Mesothelial cell of epicardium (in vitro differentiated cells): ENCODE measurements around the gene CDKAL1. TPM values are rescaled to one million over a fixed set of nuclear protein-coding genes. Genes with fewer than 3 reads are reported as not detected.

ENCODE experiments used
- DNase-seq, 2 experiments: peaks; one replicate each; pipeline ENCODE4 v3.0.0; 2021; ENCODE audit warnings: low spot score in 2 of 2; ENCODE audit not compliant: unreplicated experiment in 2 of 2
- H3K27ac Mint-ChIP-seq: 2 replicates; pipeline ENCODE4 v1.8.0; 2021; ENCODE audit warnings: mixed read lengths
- H3K27me3 Mint-ChIP-seq: 2 replicates; pipeline ENCODE4 v1.8.0; 2021; ENCODE audit warnings: low read depth, mixed read lengths
- H3K36me3 Mint-ChIP-seq: 2 replicates; pipeline ENCODE4 v1.8.0; 2021; ENCODE audit warnings: mixed read lengths
- H3K4me1 Mint-ChIP-seq: 2 replicates; pipeline ENCODE4 v1.8.0; 2021; ENCODE audit warnings: mixed read lengths
- H3K4me3 Mint-ChIP-seq: 2 replicates; pipeline ENCODE4 v1.8.0; 2021; ENCODE audit warnings: mild to moderate bottlenecking, moderate library complexity, mixed read lengths
- H3K9me3 Mint-ChIP-seq: 2 replicates; pipeline ENCODE4 v1.8.0; 2021; ENCODE audit warnings: mixed read lengths
- total RNA-seq: library from RNA; stranded (reverse); gene quantifications from 3 replicates; pipeline ENCODE4 v1.2.1, GENCODE V29; 2021
- TF ChIP-seq, protein P1 (sequence below): fragments of 200-600 bp; sonication (generic); IDR thresholded peaks from one replicate; pipeline ENCODE4 v1.5.0; 2021; ENCODE audit warnings: antibody characterized with exemption; ENCODE audit not compliant: unreplicated experiment

CDKAL1 gene
- total RNA-seq, 1 donor from 2014 or later: 22.6 TPM

DNA sequence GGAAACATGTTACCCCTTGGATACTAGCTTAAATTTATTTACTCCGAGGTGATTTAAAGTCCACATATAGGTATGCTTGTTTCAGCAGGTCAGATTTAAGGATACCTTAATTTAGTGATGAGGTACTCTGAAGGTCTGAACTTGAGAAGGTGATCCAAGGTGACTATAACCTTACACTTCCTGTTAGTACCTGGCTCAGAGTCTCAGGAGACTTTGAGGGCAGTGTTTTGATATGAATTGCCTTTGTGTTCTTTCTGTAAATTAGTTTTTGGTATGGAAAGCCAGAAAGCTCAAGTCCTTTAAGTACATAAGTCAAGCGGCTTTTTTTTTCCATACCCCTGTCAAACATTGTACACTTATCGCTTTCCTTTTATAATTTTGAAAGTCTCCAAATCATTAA is 489.0 kb downstream of the CDKAL1 start:
- peaks cover 6% of the 10 kb centered on the region for H3K9me3 Mint-ChIP-seq
- DNase-seq: no peak
- peaks cover 6% of the 10 kb centered on the region for H3K36me3 Mint-ChIP-seq
- peaks cover 28% of the 10 kb centered on the region for H3K4me1 Mint-ChIP-seq
- H3K27ac Mint-ChIP-seq: peak overlapping the region; percentile 24
- H3K4me3 Mint-ChIP-seq: no peak overlapping the region
- H3K27me3 Mint-ChIP-seq: no peaks in the 10 kb centered on the region
- TF ChIP-seq, protein P1, sequence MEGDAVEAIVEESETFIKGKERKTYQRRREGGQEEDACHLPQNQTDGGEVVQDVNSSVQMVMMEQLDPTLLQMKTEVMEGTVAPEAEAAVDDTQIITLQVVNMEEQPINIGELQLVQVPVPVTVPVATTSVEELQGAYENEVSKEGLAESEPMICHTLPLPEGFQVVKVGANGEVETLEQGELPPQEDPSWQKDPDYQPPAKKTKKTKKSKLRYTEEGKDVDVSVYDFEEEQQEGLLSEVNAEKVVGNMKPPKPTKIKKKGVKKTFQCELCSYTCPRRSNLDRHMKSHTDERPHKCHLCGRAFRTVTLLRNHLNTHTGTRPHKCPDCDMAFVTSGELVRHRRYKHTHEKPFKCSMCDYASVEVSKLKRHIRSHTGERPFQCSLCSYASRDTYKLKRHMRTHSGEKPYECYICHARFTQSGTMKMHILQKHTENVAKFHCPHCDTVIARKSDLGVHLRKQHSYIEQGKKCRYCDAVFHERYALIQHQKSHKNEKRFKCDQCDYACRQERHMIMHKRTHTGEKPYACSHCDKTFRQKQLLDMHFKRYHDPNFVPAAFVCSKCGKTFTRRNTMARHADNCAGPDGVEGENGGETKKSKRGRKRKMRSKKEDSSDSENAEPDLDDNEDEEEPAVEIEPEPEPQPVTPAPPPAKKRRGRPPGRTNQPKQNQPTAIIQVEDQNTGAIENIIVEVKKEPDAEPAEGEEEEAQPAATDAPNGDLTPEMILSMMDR: no peak

DNA sequence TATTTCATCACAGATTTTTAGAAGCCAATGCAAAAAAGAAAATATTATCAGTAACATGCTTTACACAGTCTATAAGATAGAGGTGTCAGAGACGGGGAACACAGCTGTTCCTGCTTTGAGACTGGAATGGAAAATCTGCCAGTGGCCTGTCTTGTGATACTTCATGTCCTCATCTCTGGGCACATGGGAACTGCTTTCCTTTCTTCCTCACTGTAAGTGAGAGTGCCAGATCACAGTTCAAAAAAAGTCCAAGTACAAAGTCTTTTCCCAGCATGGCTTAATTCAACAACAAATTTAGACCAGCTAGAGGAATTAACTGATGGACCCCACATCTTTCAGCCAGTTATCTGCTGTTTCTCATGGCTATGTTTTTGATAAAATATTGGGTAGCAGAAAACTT is 490.4 kb downstream of the CDKAL1 start:
- Mint-ChIP-seq H3K4me3 (no peak overlapping the region), H3K27me3 (no peaks in the 10 kb centered on the region), H3K27ac (no peak overlapping the region), H3K9me3 (peaks cover 12% of the 10 kb centered on the region), H3K36me3 (peaks cover 14% of the 10 kb centered on the region), H3K4me1 (peaks cover 28% of the 10 kb centered on the region)
- no peak for DNase-seq
- TF ChIP-seq, protein P1: no peak

GRCh38 chr6:21026576-21027273 is 492.5 kb downstream of the CDKAL1 start:
- Mint-ChIP-seq H3K27me3 (no peaks in the 10 kb centered on the region), H3K4me1 (peaks cover 22% of the 10 kb centered on the region), H3K27ac (peak overlapping the region; percentile 66), H3K36me3 (peaks cover 17% of the 10 kb centered on the region), H3K4me3 (no peak overlapping the region), H3K9me3 (peaks cover 12% of the 10 kb centered on the region)
- DNase-seq: no peak
- TF ChIP-seq, protein P1: no peak

DNA sequence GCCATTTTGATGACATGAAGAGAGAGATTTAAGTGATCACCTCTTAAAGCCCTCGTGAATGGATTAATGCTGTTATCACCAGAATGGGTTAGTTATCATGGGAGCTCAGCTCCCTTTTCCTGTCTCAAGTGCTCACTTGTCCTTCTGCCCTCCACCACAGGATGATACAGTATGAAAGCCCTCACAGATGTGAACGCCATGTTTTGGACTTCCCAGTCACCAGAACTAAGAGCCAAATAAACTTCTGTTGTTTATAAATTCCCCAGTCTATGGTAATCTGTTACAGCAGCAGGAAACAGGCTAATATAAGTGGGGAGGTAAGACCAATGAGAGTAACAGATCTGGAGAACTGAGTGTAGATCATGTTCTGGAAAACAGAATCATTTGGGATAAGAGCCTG is 493.2 kb downstream of the CDKAL1 start:
- H3K9me3 Mint-ChIP-seq: peaks cover 12% of the 10 kb centered on the region
- no peak overlapping the region for H3K27ac Mint-ChIP-seq
- TF ChIP-seq, protein P1: no peak
- peaks cover 15% of the 10 kb centered on the region for H3K4me1 Mint-ChIP-seq
- peaks cover 17% of the 10 kb centered on the region for H3K36me3 Mint-ChIP-seq
- H3K4me3 Mint-ChIP-seq: no peak overlapping the region
- H3K27me3 Mint-ChIP-seq: no peaks in the 10 kb centered on the region
- DNase-seq: no peak

GRCh38 chr6:21031182-21031581 is 496.9 kb downstream of the CDKAL1 start:
- TF ChIP-seq, protein P1: no peak
- H3K27me3 Mint-ChIP-seq: no peaks in the 10 kb centered on the region
- peaks cover 17% of the 10 kb centered on the region for H3K36me3 Mint-ChIP-seq
- peaks cover 13% of the 10 kb centered on the region for H3K4me1 Mint-ChIP-seq
- H3K9me3 Mint-ChIP-seq: peaks cover 12% of the 10 kb centered on the region
- H3K4me3 Mint-ChIP-seq: no peak overlapping the region
- H3K27ac Mint-ChIP-seq: no peak overlapping the region
- no peak for DNase-seq

GRCh38 chr6:21033084-21033483 is 498.8 kb downstream of the CDKAL1 start:
- no peak overlapping the region for H3K27ac Mint-ChIP-seq
- peaks cover 11% of the 10 kb centered on the region for H3K36me3 Mint-ChIP-seq
- DNase-seq: no peak
- peaks cover 6% of the 10 kb centered on the region for H3K9me3 Mint-ChIP-seq
- H3K4me1 Mint-ChIP-seq: peaks cover 9% of the 10 kb centered on the region
- no peaks in the 10 kb centered on the region for H3K27me3 Mint-ChIP-seq
- H3K4me3 Mint-ChIP-seq: no peak overlapping the region
- TF ChIP-seq, protein P1: no peak
